ENCODE measurements around the gene PPP4R2. TPM values are rescaled to one million over a fixed set of nuclear protein-coding genes. Genes with fewer than 3 reads are reported as not detected.
A peak's percentile ranks its signal among the peaks of the same experiment; 100 is the strongest.

Gene PPP4R2
- total RNA-seq, 1 donor from 2014 or later = 65.7 TPM

- ATAC-seq = peak; percentile 15 to 29
- TF ChIP-seq CTCF (IDR thresholded peaks at IDR 0.05) = no peak
- intact Hi-C loops (cut with DNase I) = no loop called here
Observed at GRCh38 chr3:72977060-72977808, 19.4 kb upstream of the PPP4R2 start.

GRCh38 chr3:72982609-72983366 lies 13.8 kb upstream of the PPP4R2 start:
- no peak for TF ChIP-seq CTCF (IDR thresholded peaks at IDR 0.05)
- Histone ChIP-seq H3K4me3 (no peak overlapping the region), H3K9me3 (peaks cover 9% of the 10 kb centered on the region), H3K27me3 (ENCODE audit: low read depth) (no peaks in the 10 kb centered on the region), H3K36me3 (no peaks in the 10 kb centered on the region), H3K4me1 (no peaks in the 10 kb centered on the region), H3K27ac (no peak overlapping the region)
- DNase-seq = no peak
- intact Hi-C loops (cut with DNase I) = no loop called here
- no peak for ATAC-seq

More at GRCh38 chr3:72977060-72977808, 19.4 kb upstream of the PPP4R2 start:
- Histone ChIP-seq H3K9me3 (no peaks in the 10 kb centered on the region), H3K27me3 (ENCODE audit: low read depth) (no peaks in the 10 kb centered on the region), H3K27ac (no peak overlapping the region), H3K36me3 (no peaks in the 10 kb centered on the region), H3K4me3 (no peak overlapping the region), H3K4me1 (no peaks in the 10 kb centered on the region)
- no peak for DNase-seq

- peaks cover 9% of the 10 kb centered on the region for H3K9me3 ChIP-seq
- no peaks in the 10 kb centered on the region for H3K27me3 ChIP-seq (ENCODE audit: low read depth)
- H3K4me1 ChIP-seq = no peaks in the 10 kb centered on the region
- no peak overlapping the region for H3K4me3 ChIP-seq
- TF ChIP-seq CTCF (IDR thresholded peaks at IDR 0.05) = no peak
- no peak for DNase-seq
- H3K27ac ChIP-seq = no peak overlapping the region
- no peak for ATAC-seq
- intact Hi-C loops (cut with DNase I) = no loop called here
- H3K36me3 ChIP-seq = no peaks in the 10 kb centered on the region
Observed at GRCh38 chr3:72985576-72985975, 11.0 kb upstream of the PPP4R2 start.

GRCh38 chr3:72990701-72991395 lies 5.8 kb upstream of the PPP4R2 start:
- Histone ChIP-seq H3K27ac (no peak overlapping the region), H3K4me3 (no peak overlapping the region), H3K4me1 (no peaks in the 10 kb centered on the region), H3K36me3 (no peaks in the 10 kb centered on the region), H3K27me3 (ENCODE audit: low read depth) (no peaks in the 10 kb centered on the region), H3K9me3 (no peaks in the 10 kb centered on the region)
- DNase-seq (no peak), ATAC-seq (no peak)
- no peak for TF ChIP-seq CTCF (IDR thresholded peaks at IDR 0.05)
- intact Hi-C loops (cut with DNase I) = no loop called here

GRCh38 chr3:72991522-72991921 lies 5.1 kb upstream of the PPP4R2 start:
- peaks cover 5% of the 10 kb centered on the region for H3K4me1 ChIP-seq
- no peaks in the 10 kb centered on the region for H3K27me3 ChIP-seq (ENCODE audit: low read depth)
- no peak for ATAC-seq
- H3K4me3 ChIP-seq = no peak overlapping the region
- intact Hi-C loops (cut with DNase I) = no loop called here
- H3K36me3 ChIP-seq = no peaks in the 10 kb centered on the region
- TF ChIP-seq CTCF (IDR thresholded peaks at IDR 0.05) = no peak
- no peaks in the 10 kb centered on the region for H3K9me3 ChIP-seq
- H3K27ac ChIP-seq = no peak overlapping the region
- DNase-seq = no peak
